GM21825 (cell line): ENCODE measurements around the gene SSBP3.

Experiments
- ATAC-seq: cut with Tn5 transposase; IDR thresholded peaks from one replicate; pipeline ENCODE4 v1.9.1; 2021; ENCODE audit warnings: mild to moderate bottlenecking, moderate library complexity; ENCODE audit not compliant: unreplicated experiment

The SSBP3 gene

GRCh38 chr1:54332781-54333585, 73.2 kb downstream of the SSBP3 start:
- no peak for ATAC-seq

GRCh38 chr1:54331843-54332463, 74.2 kb downstream of the SSBP3 start:
- no peak for ATAC-seq

- ATAC-seq, result no peak
These were observed 75.0 kb downstream of the SSBP3 start for GRCh38 chr1:54331091-54331772.

GRCh38 chr1:54329312-54330003, 76.7 kb downstream of the SSBP3 start:
- ATAC-seq, result no peak

DNA sequence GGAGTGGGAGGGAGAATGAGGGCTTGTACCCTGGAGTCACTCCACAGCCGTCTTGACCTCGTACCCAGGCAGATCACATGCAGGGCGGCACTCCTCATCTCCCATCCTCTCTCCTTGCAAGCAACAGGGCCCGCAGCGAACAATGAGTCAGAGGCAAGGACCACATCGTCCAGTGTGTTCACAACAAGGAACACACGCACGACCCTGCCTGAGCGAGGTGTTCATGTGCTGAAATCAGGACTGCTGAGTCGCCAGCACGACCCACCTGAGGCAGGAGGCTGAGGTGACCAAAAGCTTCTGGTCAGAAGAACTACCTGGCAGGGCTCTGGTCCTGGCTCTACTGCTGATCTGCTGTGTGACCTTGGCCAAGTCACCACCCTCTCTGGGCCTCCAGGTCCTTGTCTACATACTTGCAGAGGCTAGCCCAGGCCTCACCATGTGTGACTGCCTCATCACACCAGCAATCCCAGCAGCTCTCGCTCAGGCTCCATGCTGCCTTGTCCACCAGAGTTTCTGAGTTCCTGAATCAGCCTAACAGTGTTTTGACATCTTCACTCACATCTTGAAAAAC, 78.0 kb downstream of the SSBP3 start:
- ATAC-seq, result no peak

DNA sequence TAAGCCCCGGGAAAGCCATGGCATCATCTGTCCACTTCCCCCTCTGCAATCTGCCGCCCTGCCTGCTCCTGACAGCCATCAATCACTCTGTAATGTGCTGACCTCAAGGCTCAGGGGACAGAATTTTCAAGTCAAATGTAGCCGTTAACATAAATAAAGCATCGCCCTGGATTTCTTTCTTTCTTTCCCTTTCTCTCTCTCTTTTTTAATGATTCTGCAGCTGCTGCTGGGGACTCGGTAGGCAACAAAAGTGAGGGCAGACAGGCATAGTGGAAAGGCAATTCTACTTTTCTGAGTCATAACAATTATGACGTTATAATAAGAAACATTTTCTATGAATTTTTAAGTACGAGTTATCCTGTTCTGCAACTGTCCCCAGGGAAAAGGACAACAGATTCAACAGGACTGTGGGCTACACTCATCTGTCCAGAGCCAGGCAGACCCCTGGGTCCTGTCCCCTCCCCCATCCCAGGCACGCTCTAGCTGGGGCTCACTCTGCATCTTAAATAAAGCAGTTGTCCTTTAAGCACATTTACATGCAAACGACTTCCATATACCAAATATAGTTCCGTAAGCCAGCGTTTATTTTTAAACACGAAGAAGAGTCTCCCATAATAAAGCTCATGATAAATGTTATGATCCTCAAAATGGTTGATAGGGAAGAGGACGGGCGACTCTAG, 78.7 kb downstream of the SSBP3 start:
- no peak for ATAC-seq

GRCh38 chr1:54326543-54327385, 79.4 kb downstream of the SSBP3 start:
- ATAC-seq, result no peak

- ATAC-seq, result no peak
These were observed 80.3 kb downstream of the SSBP3 start for GRCh38 chr1:54325703-54326461.

- ATAC-seq, result no peak
These were observed 80.9 kb downstream of the SSBP3 start for GRCh38 chr1:54325284-54325683.

- no peak for ATAC-seq
These were observed 81.7 kb downstream of the SSBP3 start for GRCh38 chr1:54324251-54325140.

DNA sequence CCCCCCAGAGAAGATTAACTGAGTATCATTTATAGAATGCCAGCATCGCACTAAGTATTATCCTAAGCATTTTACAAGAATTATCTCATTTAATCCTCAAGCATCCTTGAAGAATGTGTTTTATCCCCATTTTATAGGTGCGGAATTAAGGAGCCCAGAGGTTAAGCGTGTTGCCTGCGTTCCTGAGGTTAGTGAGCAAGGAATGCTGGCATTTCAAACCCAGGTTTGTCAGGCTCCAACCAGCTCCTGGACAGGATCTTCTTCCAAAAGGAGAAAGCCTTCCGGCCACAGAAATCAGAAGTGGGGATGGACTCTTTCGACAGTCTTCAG, 82.3 kb downstream of the SSBP3 start:
- no peak for ATAC-seq

GRCh38 chr1:54323324-54323739, 82.9 kb downstream of the SSBP3 start:
- ATAC-seq, result no peak

- no peak for ATAC-seq
These were observed 87.9 kb downstream of the SSBP3 start for GRCh38 chr1:54318246-54318814.

- no peak for ATAC-seq
These were observed 89.1 kb downstream of the SSBP3 start for GRCh38 chr1:54317084-54317483.

GRCh38 chr1:54315099-54315498, 91.1 kb downstream of the SSBP3 start:
- no peak for ATAC-seq

- no peak for ATAC-seq
These were observed 91.5 kb downstream of the SSBP3 start for GRCh38 chr1:54314696-54315095.

DNA sequence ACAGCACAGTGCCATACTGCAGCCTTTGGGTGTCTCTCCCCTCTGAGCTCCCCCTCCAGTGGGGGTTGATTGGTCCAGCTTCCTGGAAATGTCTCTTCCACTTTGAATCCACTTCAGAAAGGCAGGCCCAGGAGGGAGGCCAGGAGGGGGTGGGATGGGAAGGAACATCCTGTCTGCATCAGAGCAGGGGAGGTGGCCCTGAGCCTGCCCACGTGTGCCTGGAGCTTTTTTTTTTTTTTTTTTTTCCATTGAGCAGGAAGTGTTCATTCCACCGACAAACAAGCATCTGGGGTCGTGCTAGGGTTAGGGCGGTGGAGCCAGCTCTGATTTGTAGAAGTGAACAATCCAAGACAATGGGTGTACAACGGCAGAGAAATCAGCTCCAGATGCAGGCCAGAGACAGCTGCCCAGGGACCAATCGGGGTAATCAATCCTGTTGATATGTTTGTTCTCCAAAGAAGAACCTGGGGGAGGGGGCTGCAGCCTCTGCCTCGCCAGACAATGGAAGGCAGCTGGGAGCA, 93.3 kb downstream of the SSBP3 start:
- no peak for ATAC-seq
